Measurements from ENCODE around the gene EEFSEC.

GRCh38 chr3:128143496-128143895 lies 9.8 kb upstream of the EEFSEC start:
- TF ChIP-seq SUZ12 (IDR thresholded peaks at IDR 0.05) (no peak), BHLHE40 (IDR thresholded peaks at IDR 0.05; ENCODE audit: borderline replicate concordance) (no peak), TARDBP (IDR thresholded peaks at IDR 0.05) (no peak), SP1 (IDR thresholded peaks at IDR 0.05) (no peak), LEF1 (IDR thresholded peaks at IDR 0.05; ENCODE audit: borderline replicate concordance) (no peak), NFRKB (IDR thresholded peaks at IDR 0.05) (no peak), FOXA1 (IDR thresholded peaks at IDR 0.05) (no peak), PKNOX1 (IDR thresholded peaks at IDR 0.05) (no peak), FOXK2 (IDR thresholded peaks at IDR 0.05) (no peak)

Data from HEK293T (cell line).